Astrocyte of the spinal cord (primary cell): Measurements from ENCODE around the gene WIPF2.

Source experiments
- DNase-seq: peaks from one replicate; pipeline ENCODE4 v3.0.0; 2011; ENCODE audit warnings: low read depth, low spot score
- H3K4me3 ChIP-seq: 2 replicates; pipeline ENCODE4 v1.5.1; 2011; ENCODE audit warnings: low read depth, mild to moderate bottlenecking, low read length, moderate library complexity
- in situ Hi-C: cut with HindIII; loops from 2 replicates; pipeline ENCODE4 v1.10.0; 2017; ENCODE audit warnings: low sequenced_read_pairs
- TF ChIP-seq, protein P1 (sequence below): IDR thresholded peaks from 2 replicates; pipeline ENCODE4 v1.5.1; 2012; ENCODE audit warnings: low read depth, mild to moderate bottlenecking, low read length, inconsistent platforms

Gene WIPF2

GRCh38 chr17:40179923-40180659, 39.0 kb upstream of the WIPF2 start:
- TF ChIP-seq, protein P1, sequence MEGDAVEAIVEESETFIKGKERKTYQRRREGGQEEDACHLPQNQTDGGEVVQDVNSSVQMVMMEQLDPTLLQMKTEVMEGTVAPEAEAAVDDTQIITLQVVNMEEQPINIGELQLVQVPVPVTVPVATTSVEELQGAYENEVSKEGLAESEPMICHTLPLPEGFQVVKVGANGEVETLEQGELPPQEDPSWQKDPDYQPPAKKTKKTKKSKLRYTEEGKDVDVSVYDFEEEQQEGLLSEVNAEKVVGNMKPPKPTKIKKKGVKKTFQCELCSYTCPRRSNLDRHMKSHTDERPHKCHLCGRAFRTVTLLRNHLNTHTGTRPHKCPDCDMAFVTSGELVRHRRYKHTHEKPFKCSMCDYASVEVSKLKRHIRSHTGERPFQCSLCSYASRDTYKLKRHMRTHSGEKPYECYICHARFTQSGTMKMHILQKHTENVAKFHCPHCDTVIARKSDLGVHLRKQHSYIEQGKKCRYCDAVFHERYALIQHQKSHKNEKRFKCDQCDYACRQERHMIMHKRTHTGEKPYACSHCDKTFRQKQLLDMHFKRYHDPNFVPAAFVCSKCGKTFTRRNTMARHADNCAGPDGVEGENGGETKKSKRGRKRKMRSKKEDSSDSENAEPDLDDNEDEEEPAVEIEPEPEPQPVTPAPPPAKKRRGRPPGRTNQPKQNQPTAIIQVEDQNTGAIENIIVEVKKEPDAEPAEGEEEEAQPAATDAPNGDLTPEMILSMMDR: no peak
- peak; percentile 75 for DNase-seq
- in situ Hi-C loops: loop anchor here (25.0 kb wide), 2 partner anchors 107 to 118 kb away; partner anchors contain the start of genes CDC6, MED24 and THRA
- no peak overlapping the region for H3K4me3 ChIP-seq

DNA sequence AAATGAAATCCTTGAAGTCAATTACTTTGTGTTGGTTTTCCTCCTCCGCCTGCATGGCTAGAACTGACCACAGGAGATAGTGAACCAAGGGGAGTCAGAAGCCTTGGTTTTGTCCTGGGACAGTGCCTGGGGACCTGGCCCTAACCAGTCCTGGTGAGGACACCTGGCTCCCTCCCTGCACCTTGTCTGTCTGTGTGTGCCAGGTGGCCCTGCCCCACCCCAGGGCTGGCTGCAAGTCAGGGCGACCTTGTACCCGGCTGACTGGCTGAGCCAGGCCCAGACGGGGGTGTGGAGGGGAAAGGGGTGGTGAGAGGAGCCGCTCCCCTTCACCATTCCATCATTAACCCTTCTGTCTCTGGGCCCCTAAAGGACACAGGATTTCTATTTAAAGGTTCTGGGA, 38.4 kb upstream of the WIPF2 start:
- DNase-seq: no peak
- no peak overlapping the region for H3K4me3 ChIP-seq
- TF ChIP-seq, protein P1: no peak
- in situ Hi-C loops: loop anchor here (25.0 kb wide), 2 partner anchors 107 to 118 kb away; partner anchors contain the start of genes CDC6, MED24 and THRA

DNA sequence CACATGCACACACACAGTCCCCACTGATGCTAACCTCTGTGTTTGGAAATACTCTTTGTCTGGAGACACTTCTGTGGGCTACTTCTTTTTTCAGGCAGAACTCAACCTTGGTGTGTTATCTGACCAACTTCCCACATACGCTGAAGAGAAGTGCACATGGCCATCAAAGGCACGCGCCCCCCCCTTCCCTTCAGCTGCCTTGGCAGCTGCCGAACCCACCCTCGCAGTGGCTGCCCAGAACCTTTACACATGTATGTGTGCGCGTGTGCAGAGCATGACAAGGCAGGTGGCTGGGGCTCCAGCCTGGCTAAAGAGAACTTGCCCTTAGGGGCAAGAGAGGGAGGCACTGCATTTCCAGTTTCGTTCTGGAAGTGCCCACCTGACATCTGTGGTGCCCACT, 37.9 kb upstream of the WIPF2 start:
- DNase-seq: no peak
- in situ Hi-C loops: loop anchor here (25.0 kb wide), 2 partner anchors 106 to 119 kb away; partner anchors contain the start of genes CDC6, MED24 and THRA
- TF ChIP-seq, protein P1: no peak
- H3K4me3 ChIP-seq: no peak overlapping the region

DNA sequence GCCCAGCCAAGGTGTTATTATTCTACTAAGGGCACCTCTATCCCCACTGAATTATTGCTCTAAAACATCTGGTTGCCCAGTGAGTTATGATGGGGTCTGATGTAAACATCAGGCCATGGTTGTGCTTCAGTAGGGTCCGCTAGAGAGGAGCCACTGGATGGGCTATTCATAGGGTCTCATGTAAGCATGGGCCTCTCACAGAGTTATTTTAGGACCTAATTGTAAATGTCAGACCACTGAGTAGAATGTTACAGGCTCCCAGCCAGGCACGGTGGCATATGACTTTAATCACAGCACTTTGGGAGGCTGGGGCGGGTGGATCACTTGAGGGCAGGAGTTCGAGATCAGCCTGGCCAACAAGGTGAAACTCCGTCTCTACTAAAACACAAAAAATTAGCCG, 36.5 kb upstream of the WIPF2 start:
- no peak for DNase-seq
- H3K4me3 ChIP-seq: no peak overlapping the region
- in situ Hi-C loops: loop anchor here (25.0 kb wide), 2 partner anchors 105 to 120 kb away; partner anchors contain the start of genes CDC6, MED24 and THRA
- TF ChIP-seq, protein P1: no peak

- in situ Hi-C loops: loop anchor here (25.0 kb wide), 2 partner anchors 100 to 125 kb away; partner anchors contain the start of genes CDC6, MED24 and THRA
- DNase-seq: no peak
- TF ChIP-seq, protein P1: no peak
- H3K4me3 ChIP-seq: no peak overlapping the region
Measured at GRCh38 chr17:40187238-40187637, 31.9 kb upstream of the WIPF2 start.

DNA sequence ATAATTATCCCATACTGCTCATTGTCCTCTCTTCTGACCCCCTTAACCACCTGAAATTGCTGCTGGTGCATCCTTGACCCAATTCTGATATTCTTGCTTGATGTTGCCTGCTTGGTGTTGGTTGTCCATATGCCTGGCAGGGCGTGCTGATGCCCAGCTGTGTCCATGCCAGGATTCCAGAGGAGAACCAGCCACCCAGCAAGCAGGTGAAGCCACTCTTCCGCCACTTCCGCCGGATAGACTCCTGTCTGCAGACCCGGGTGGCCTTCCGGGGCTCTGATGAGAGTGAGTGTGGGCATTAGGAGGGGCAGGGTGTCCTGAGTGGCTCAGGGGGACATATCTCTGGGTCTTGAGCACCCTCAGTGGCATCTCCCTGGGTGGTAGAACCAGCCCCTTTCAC, 30.4 kb upstream of the WIPF2 start:
- in situ Hi-C loops: loop anchor here (25.0 kb wide), 2 partner anchors 99 to 126 kb away; partner anchors contain the start of genes CDC6, MED24 and THRA
- no peak overlapping the region for H3K4me3 ChIP-seq
- TF ChIP-seq, protein P1: no peak
- no peak for DNase-seq
